HEK293 (cell line): ENCODE measurements around the gene EXOC2.

Experiments
- KLF16 ChIP-seq: fragments of 450-650 bp; formaldehyde crosslinking; IDR thresholded peaks from 2 replicates; pipeline ENCODE4 v1.5.1; 2017; ENCODE audit warnings: missing biosample characterization, missing genetic modification characterization
- ZNF24 ChIP-seq: fragments of 450-650 bp; formaldehyde crosslinking; IDR thresholded peaks from 2 replicates; pipeline ENCODE4 v1.5.1; 2016; ENCODE audit warnings: missing biosample characterization, missing genetic modification characterization
- ZNF473 ChIP-seq: fragments of 450-650 bp; formaldehyde crosslinking; IDR thresholded peaks from 2 replicates; pipeline ENCODE4 v1.5.1; 2017; ENCODE audit warnings: missing biosample characterization, missing genetic modification characterization
- ZNF530 ChIP-seq: fragments of 450-650 bp; formaldehyde crosslinking; IDR thresholded peaks from 2 replicates; pipeline ENCODE4 v1.5.1; 2016; ENCODE audit warnings: low read depth, missing biosample characterization, missing genetic modification characterization
- ZNF791 ChIP-seq: fragments of 450-650 bp; formaldehyde crosslinking; IDR thresholded peaks from 2 replicates; pipeline ENCODE4 v1.5.1; 2016; ENCODE audit warnings: missing biosample characterization, missing genetic modification characterization
- TF ChIP-seq, protein P1 (sequence below): fragments of 450-650 bp; formaldehyde crosslinking; IDR thresholded peaks from 2 replicates; pipeline ENCODE4 v1.5.1; 2016; ENCODE audit warnings: missing biosample characterization, missing genetic modification characterization
- TF ChIP-seq, protein P2 (sequence below): fragments of 450-650 bp; formaldehyde crosslinking; IDR thresholded peaks from 2 replicates; pipeline ENCODE4 v1.5.1; 2017; ENCODE audit warnings: missing biosample characterization, missing genetic modification characterization

DNA sequence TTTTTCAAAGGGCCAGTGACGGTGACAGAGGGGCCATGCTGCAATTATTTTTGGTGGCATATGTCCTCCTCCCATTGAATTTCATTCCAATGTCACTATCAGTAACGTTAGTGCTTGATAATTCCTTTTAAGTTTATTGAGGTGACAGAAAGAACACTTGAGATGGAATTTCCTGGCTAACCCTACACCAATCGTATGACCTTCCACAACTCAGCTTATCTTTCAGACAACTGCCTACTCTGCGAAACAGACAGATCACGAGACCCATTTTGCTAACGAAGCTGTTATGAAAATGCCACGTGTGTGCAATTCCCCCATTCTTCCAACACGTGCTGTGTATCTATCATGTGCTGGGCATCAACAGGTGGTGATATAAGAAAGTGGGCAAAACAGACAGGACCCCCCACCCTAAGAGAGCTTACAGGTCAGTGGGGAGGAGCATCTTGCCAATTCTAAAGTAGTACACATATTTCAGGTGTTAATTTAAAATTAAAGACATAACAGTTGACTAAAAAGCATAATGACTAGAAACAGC is 188.4 kb downstream of the EXOC2 start:
- TF ChIP-seq KLF16 (tag by site-specific recombination): no peak
- TF ChIP-seq ZNF24 (tag by site-specific recombination): no peak
- TF ChIP-seq, protein P1, sequence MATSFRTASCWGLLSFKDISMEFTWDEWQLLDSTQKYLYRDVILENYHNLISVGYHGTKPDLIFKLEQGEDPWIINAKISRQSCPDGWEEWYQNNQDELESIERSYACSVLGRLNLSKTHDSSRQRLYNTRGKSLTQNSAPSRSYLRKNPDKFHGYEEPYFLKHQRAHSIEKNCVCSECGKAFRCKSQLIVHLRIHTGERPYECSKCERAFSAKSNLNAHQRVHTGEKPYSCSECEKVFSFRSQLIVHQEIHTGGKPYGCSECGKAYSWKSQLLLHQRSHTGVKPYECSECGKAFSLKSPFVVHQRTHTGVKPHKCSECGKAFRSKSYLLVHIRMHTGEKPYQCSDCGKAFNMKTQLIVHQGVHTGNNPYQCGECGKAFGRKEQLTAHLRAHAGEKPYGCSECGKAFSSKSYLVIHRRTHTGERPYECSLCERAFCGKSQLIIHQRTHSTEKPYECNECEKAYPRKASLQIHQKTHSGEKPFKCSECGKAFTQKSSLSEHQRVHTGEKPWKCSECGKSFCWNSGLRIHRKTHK: no peak
- TF ChIP-seq ZNF530 (tag by site-specific recombination): no peak
- TF ChIP-seq, protein P2, sequence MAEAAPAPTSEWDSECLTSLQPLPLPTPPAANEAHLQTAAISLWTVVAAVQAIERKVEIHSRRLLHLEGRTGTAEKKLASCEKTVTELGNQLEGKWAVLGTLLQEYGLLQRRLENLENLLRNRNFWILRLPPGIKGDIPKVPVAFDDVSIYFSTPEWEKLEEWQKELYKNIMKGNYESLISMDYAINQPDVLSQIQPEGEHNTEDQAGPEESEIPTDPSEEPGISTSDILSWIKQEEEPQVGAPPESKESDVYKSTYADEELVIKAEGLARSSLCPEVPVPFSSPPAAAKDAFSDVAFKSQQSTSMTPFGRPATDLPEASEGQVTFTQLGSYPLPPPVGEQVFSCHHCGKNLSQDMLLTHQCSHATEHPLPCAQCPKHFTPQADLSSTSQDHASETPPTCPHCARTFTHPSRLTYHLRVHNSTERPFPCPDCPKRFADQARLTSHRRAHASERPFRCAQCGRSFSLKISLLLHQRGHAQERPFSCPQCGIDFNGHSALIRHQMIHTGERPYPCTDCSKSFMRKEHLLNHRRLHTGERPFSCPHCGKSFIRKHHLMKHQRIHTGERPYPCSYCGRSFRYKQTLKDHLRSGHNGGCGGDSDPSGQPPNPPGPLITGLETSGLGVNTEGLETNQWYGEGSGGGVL: no peak
- no peak for TF ChIP-seq ZNF791
- no peak for TF ChIP-seq ZNF473 (tag by site-specific recombination)
